Measurements from ENCODE around the gene FAM162A.

FAM162A gene

DNA sequence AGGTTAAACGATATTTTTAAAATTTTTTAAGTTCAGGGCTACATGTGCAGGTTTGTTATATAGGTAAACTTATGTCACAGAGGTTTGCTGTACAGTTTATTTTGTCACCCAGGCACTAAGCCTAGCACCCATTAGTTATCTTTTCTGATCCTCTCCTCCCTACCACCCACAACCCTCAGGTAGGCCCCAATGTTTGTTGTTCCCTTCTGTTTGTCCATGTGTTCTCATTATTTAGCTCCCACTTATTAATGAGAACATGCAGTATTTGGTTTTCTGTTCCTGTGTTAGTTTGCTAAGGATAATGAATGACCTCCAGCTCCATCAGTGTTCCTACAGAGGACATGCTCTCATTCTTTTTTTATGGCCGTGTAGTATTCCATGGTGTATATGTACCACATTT is 14.9 kb downstream of the FAM162A start:
- Histone ChIP-seq H3K79me2 (ENCODE audit: control insufficient read depth, low read length) (peaks cover 27% of the 10 kb centered on the region), H3K27me3 (ENCODE audit: control insufficient read depth, low read length) (no peaks in the 10 kb centered on the region), H3K4me2 (ENCODE audit: low read length) (no peak overlapping the region), H3K36me3 (ENCODE audit: control insufficient read depth, low read length) (peaks cover 31% of the 10 kb centered on the region), H3F3A (ENCODE audit: control insufficient read depth, insufficient read depth) (no peaks in the 10 kb centered on the region), H3K9me3 (ENCODE audit: control insufficient read depth, insufficient read depth, low read length) (no peaks in the 10 kb centered on the region), H3K4me3 (ENCODE audit: low read length) (no peak overlapping the region), H4K20me1 (ENCODE audit: control insufficient read depth, insufficient read depth, low read depth, low read length) (no peaks in the 10 kb centered on the region), H3K4me1 (ENCODE audit: control insufficient read depth, low read length) (no peaks in the 10 kb centered on the region), H3K27ac (ENCODE audit: low read depth, low read length) (no peak overlapping the region), H3K9me2 (replicated peaks; ENCODE audit: control insufficient read depth, low read length) (no peaks in the 10 kb centered on the region)
- no peak for TF ChIP-seq EZH2phosphoT487 (IDR thresholded peaks at IDR 0.05; ENCODE audit: borderline replicate concordance, low read length)
- TF ChIP-seq, protein P1, sequence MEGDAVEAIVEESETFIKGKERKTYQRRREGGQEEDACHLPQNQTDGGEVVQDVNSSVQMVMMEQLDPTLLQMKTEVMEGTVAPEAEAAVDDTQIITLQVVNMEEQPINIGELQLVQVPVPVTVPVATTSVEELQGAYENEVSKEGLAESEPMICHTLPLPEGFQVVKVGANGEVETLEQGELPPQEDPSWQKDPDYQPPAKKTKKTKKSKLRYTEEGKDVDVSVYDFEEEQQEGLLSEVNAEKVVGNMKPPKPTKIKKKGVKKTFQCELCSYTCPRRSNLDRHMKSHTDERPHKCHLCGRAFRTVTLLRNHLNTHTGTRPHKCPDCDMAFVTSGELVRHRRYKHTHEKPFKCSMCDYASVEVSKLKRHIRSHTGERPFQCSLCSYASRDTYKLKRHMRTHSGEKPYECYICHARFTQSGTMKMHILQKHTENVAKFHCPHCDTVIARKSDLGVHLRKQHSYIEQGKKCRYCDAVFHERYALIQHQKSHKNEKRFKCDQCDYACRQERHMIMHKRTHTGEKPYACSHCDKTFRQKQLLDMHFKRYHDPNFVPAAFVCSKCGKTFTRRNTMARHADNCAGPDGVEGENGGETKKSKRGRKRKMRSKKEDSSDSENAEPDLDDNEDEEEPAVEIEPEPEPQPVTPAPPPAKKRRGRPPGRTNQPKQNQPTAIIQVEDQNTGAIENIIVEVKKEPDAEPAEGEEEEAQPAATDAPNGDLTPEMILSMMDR (IDR thresholded peaks at IDR 0.05; ENCODE audit: low read depth, low read length, poor library complexity, severe bottlenecking) = no peak

DNA sequence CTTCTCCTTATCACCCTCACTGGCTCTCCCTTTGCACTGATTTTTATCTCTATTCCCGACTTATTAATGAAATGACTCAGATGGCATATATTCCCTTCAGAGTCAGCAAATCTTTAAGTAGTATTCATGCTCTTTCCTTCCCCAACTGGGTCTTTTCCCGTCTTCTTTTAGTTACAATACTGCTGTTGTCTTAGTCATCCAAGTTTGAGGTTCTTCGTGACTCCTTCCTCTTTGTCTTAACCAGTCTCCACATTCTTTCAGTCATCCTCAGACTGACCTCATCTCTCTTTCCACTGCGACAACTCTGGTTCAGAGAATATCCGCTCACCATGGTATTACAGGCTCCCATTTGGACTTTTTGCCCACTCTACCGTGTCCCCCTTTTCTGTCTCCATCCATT is 19.5 kb downstream of the FAM162A start:
- Histone ChIP-seq H3K27ac (ENCODE audit: low read depth, low read length) (no peak overlapping the region), H3K9me2 (replicated peaks; ENCODE audit: control insufficient read depth, low read length) (no peaks in the 10 kb centered on the region), H3K4me3 (ENCODE audit: low read length) (no peak overlapping the region), H4K20me1 (ENCODE audit: control insufficient read depth, insufficient read depth, low read depth, low read length) (no peaks in the 10 kb centered on the region), H3K9me3 (ENCODE audit: control insufficient read depth, insufficient read depth, low read length) (no peaks in the 10 kb centered on the region), H3K79me2 (ENCODE audit: control insufficient read depth, low read length) (peaks cover 14% of the 10 kb centered on the region; the same call in 1 of the 2 replicates), H3K27me3 (ENCODE audit: control insufficient read depth, low read length) (no peaks in the 10 kb centered on the region), H3F3A (ENCODE audit: control insufficient read depth, insufficient read depth) (no peaks in the 10 kb centered on the region), H3K4me1 (ENCODE audit: control insufficient read depth, low read length) (peaks cover 2% of the 10 kb centered on the region; the same call in 1 of the 2 replicates), H3K4me2 (ENCODE audit: low read length) (no peak overlapping the region), H3K36me3 (ENCODE audit: control insufficient read depth, low read length) (peaks cover 60% of the 10 kb centered on the region)
- TF ChIP-seq, protein P1 (IDR thresholded peaks at IDR 0.05; ENCODE audit: low read depth, low read length, poor library complexity, severe bottlenecking) = no peak
- TF ChIP-seq EZH2phosphoT487 (IDR thresholded peaks at IDR 0.05; ENCODE audit: borderline replicate concordance, low read length) = no peak

DNA sequence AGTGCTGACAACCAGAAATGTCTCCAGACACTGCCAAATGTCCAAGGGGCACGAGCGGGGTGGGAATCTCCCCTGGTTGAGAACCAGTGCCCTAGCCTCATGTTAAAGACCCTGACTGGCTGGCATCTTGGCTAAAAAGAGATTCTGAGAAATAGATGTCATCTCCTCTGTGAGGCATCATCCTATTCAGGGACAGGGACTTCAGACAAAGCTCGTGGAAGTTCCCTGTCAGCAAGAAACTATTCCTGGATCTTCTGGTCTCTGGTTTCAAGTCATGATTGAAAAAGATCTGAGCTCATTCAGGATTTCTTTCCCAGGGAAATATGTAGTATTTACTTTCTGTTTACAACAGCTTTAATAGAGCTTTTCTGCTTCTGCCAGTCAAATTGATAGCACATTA is 21.0 kb downstream of the FAM162A start:
- Histone ChIP-seq H3K9me3 (ENCODE audit: control insufficient read depth, insufficient read depth, low read length) (no peaks in the 10 kb centered on the region), H3K9me2 (replicated peaks; ENCODE audit: control insufficient read depth, low read length) (no peaks in the 10 kb centered on the region), H3K4me2 (ENCODE audit: low read length) (no peak overlapping the region), H3K27ac (ENCODE audit: low read depth, low read length) (no peak overlapping the region), H3K4me3 (ENCODE audit: low read length) (no peak overlapping the region), H3F3A (ENCODE audit: control insufficient read depth, insufficient read depth) (peaks cover 2% of the 10 kb centered on the region; the same call in 1 of the 2 replicates), H3K79me2 (ENCODE audit: control insufficient read depth, low read length) (peaks cover 10% of the 10 kb centered on the region), H4K20me1 (ENCODE audit: control insufficient read depth, insufficient read depth, low read depth, low read length) (no peaks in the 10 kb centered on the region), H3K36me3 (ENCODE audit: control insufficient read depth, low read length) (peaks cover 75% of the 10 kb centered on the region), H3K4me1 (ENCODE audit: control insufficient read depth, low read length) (peaks cover 16% of the 10 kb centered on the region), H3K27me3 (ENCODE audit: control insufficient read depth, low read length) (no peaks in the 10 kb centered on the region)
- TF ChIP-seq, protein P1 (IDR thresholded peaks at IDR 0.05; ENCODE audit: low read depth, low read length, poor library complexity, severe bottlenecking) = no peak
- no peak for TF ChIP-seq EZH2phosphoT487 (IDR thresholded peaks at IDR 0.05; ENCODE audit: borderline replicate concordance, low read length)

Measured in DOHH2 (cell line).